ENCODE measurements around the gene CAPG.
"Not testable (repeated sequence)": the region's sequence is repeated elsewhere in the genome, so short reads cannot be mapped to it uniquely, and the experiment has no call there.

The CAPG gene, protein sequence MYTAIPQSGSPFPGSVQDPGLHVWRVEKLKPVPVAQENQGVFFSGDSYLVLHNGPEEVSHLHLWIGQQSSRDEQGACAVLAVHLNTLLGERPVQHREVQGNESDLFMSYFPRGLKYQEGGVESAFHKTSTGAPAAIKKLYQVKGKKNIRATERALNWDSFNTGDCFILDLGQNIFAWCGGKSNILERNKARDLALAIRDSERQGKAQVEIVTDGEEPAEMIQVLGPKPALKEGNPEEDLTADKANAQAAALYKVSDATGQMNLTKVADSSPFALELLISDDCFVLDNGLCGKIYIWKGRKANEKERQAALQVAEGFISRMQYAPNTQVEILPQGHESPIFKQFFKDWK

DNA sequence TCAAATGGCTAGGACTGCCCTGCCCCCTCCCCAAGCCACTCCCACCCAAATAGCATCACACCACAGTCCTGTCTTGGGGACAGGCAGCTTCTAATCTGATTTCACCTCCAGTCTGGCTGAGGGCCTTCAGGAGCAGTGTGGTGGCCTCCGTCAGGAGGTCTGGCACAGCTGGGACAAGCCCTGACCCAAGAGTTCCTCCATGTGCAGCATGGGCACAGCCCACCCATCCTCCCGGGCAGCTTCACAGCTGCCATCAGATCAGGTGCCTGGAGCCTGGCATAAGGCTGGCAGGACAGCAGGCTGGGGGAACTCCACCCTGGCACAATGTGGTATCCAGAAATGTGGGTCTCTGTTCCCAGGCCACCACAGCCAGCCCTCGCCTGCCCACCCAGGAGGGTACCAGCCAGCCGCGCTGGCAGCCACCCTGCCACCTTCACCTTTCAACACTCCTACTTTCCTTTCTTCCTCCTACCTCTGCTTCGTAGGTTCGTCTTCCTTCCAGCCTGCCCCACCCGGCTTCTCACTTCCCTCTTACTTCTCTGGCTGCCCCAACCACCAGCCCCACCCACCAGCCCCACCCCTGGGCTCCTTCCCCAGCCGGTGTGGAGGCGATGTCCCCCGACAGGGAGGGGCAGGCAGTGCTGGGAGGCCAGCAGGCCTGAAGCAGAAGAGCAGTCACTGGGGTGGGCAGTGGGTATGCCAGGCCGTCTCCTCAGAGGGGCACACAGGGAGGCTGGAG lies at the start of gene CAPG:
CAPG (minus strand) TSS at position 522 of the 739 bp plus-strand sequence. CDS start 8,221 bp downstream, outside the sequence.
- peak; percentile 30 for DNase-seq (ENCODE audit: low read depth)

DNA sequence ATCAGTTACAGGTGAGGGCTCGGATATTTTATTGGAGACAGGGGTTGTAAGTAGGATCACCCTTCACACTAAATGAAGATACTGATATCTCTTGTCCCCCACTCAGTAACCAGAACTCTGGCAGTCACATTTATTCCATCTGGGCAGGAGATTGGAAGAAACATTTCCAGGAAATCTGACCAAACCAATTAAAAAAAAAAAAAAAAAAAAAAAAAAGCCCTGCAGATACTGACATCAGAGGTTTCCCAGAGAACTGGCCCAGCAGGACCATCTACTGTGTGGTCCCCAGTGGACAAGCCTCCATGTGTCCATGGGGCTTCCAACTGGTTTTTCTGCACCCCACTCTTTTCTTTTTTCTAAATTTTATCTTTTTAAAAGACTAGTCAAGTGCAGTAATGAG lies 49.6 kb upstream of the CAPG start:
- no peak for DNase-seq (ENCODE audit: low read depth)

DNA sequence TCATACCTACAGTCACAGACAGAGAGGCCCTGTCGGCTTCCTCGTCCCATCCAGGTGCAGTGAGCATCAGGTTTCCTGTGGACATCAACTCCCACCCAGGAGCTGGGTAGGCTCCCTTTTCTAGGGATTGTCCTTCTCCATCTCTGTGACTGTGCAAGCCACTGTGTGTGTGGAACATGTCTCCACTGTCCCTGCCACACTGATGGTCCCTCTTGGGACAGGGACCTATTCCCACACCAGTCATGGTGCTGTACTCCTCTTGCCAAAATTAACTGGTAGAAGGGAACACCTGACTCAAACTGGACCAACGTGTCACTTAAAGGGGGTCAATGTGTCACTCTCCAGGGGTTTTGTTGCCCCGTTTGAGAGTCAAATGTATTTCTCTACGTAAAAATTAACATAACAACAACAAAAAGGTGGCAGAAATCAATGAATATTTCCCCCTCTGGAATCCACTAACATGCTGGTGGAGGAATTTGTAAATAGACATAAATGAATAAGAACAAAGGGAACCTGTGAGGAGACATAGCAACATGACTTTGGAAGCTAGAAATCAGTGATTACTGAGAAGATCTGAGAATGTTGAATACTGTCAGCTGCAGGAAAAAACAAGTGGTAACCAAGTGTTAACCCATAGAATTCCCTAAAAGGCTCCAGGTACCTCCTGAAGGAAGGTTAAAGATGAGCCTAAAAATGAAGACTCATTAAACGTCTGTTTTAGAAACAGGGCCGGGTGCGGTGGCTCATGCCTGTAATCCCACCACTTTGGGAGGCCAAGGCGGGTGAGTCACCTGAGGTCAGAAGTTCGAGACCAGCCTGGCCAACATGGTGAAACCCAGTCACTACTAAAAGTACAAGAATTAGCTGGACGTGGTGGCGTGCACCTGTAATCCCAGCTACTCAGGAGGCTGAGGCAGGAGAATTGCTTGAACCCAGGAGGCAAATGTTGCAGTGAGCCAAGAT lies 48.7 kb upstream of the CAPG start:
- DNase-seq (ENCODE audit: low read depth), result no peak

DNA sequence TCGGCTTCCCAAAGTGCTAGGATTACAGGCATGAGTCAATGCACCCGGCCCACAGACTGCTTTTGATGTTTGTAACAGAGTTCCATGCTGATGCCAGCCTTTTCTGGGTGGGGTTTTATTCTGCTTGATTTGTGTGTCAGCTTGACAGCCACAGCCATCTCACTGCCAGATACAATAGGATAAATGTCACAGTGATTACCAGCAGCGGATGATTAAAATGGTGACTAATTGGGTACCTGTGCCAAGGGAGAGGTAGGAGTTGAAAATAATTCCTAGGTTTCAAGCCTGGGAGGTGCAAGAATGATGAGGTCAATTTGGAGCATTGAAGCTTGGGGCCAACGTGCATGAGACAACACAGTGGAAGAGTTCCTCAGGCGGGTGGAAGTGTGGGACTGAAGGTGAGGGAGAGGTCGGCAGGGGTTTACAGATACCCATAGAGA lies 47.7 kb upstream of the CAPG start:
- DNase-seq (ENCODE audit: low read depth), result no peak

DNA sequence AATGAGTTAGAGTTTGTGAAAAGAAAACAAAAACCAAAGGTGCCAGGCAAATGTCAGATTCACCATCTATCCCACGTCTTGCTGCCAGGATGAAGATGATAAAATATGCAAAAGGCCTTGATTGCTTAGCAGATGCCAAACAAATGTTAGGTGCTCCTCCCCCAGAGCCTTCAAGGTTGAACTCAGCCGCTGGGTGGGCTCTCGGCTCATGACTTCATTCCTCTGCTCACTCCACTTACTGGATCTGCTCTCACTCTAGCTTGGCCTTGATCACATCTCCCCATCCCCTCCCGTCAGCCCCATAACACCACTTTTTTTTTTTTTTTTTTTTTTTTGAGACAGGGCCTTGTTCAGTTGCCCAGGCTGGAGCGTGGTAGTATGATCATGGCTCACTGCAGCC lies 46.9 kb upstream of the CAPG start:
- no peak for DNase-seq (ENCODE audit: low read depth)

DNA sequence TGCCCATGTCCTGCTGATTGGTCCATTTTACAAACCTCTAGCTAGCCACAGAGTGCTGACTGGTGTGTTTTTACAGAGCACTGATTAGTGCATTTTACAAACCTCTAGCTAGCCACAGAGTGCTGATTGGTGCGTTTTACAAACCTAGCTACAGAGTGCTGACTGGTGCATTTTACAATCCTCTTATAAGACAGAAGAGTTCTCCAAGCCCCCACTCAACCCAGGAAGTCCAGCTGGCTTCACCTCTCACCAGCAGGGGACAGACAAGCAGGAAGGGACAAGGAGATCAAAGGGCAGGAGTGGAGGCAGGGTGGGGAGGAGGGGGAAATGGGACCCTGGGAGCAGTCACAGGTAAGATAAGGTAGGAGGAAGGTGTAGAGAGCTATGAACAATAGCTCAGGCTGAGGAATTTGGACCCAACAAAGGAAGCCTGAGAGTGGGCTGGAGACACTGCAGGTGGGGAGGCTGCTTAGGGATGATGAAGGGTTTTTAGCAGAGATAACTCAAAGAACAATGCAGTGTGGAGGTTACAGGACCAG lies 45.5 kb upstream of the CAPG start:
- DNase-seq (ENCODE audit: low read depth), result no peak

DNA sequence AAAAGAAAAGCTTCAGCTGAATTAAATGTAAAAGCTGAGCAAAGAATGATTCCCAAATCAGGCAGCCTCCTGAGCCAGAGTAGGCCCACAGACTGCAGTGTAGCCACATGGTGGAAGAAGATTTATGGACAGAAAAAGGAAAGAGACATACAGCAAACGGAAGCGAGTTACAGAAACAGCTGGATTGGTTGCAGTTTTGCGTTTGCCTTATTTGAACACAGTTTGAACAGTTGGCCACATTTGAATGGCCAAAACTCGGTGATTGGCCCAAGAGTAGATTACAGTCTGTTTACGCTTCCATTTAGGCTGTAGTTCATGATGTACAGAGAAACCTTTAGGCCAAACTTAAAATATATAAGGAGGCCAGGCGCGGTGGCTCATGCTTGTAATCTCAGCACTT lies 43.4 kb upstream of the CAPG start:
- DNase-seq (ENCODE audit: low read depth), result no peak

DNA sequence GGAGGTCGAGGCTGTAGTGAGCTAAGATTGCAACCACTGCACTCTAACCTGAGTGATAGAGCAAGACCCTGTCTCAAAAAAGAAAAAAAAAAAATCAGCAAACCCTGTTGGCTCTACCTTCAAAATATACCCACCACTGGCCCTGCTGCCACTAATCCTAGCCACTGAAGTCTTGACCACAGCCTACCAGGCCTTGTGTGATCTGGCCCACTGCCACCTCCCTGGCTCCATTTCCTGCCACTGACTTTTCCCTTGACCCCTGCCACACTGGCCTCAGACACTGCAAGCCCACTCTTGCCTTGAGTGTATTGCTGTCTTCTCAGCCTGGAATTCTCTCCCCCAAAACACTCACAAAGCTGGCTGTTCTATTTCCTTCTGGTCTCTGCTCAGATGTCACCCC lies 42.1 kb upstream of the CAPG start:
- DNase-seq (ENCODE audit: low read depth), result no peak

DNA sequence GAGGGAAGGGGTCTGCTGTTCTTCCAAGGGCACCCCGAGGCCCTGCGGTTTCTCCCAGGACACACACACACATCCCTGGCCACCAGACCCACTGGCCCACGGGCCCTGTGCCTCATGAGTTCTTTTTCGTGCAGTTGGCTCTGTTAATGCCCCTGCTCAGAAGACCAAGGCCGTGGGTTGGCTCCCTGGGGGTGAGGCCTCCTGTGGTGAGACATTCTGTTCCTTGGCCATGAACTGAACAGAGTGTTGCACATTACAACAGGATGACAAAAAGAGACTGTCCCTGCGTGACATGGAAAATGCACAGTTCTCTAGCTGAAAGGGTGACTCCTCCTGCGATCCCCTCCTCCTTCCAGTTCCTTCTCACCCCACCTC lies 39.0 kb upstream of the CAPG start:
- DNase-seq (ENCODE audit: low read depth), result no peak

DNA sequence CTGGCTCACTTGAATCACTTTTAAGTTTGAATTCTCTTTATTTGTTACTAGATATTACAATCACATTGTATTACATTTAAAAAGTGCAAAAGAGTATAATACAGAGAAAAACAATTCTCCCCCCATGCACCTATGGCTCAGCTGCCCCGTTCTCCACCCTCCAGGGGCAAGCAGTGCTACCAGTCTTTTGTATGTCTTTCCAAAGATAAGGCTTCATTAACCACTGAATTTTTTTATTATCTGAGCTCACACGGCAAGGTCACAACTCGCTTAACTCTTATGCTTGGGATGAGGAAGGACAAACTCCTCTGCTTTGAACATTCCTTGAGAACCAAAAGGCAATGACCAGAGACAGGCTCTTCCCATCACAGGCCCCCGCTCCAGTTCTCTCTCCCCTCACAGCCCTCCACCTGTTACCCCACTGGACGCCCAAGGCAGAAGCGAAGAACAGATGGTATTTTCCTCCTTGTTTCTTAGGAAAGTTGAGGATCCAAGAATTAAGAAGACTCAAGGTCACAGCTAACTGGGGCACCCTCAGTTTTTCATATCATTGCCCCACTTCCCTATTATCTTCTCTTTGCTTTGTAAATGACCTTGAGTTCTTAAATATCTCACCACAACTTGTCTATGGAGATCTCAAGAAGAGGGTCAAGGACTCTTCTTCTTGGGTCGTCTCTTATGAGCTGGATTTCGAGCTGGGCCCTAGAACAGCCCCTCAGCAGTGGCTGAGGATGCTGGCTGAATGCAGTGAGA lies 38.5 kb upstream of the CAPG start:
- no peak for DNase-seq (ENCODE audit: low read depth)

DNA sequence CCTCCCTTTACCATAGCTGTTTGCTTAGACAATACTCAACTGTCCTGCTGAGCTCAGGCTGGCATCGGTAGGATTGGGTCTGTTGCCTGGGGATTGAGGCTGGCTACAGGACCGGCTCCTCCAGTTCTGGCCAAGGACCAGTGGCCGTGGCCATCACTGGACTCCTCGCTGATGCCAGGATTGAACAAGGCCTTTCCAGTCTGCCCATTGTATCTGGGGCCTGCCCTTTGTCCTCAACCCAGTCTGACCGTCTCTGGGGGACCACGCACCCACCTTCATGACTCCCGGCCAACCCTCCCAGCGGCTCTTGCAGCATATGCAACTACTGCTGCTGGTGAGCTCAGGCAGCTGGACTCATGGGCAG lies 37.0 kb upstream of the CAPG start:
- DNase-seq (ENCODE audit: low read depth), result no peak

DNA sequence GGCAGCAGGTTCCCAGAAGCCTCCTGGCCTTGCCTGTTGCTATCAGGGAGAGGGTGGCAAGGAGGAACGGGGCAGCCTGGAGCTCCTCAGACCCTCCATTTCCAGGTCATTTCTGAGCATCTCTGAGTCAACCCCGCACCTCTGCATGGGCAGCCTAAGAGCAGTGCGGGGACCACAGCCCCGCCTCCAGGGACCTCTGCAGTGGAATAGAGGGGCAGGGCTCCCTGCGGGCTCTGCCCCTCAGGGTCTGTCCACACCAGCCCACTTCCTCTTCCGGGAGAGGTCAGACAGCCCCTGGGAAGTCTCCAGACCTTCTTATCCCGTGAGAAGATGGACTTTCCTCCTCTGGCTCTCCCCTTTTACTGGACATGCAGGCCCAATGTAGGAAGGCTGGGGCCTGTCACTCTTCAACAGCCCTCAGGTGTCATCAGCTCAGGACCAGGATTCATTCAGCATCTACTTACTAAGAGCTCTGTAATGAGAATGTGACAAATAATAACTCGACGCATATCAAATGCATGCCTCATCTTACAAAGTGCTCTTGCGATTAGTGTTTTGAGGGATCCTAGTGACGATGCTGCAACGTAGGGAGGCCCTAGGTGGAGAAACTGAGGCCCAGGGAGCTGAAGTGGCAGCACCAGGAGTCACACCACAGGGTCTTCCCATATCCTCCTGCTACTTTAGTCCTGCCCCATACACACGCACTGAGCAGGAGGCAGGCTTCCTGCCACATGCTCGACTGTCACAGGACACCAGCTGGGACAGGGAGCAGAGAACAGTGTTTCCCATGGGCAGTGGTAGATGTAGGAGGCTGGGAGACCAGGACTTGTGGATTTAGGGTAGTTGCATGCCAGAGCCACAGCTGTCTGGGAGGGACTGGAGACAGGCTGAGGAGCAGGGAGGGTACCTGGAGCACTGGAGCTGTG lies 36.4 kb upstream of the CAPG start:
- no peak for DNase-seq (ENCODE audit: low read depth)

DNA sequence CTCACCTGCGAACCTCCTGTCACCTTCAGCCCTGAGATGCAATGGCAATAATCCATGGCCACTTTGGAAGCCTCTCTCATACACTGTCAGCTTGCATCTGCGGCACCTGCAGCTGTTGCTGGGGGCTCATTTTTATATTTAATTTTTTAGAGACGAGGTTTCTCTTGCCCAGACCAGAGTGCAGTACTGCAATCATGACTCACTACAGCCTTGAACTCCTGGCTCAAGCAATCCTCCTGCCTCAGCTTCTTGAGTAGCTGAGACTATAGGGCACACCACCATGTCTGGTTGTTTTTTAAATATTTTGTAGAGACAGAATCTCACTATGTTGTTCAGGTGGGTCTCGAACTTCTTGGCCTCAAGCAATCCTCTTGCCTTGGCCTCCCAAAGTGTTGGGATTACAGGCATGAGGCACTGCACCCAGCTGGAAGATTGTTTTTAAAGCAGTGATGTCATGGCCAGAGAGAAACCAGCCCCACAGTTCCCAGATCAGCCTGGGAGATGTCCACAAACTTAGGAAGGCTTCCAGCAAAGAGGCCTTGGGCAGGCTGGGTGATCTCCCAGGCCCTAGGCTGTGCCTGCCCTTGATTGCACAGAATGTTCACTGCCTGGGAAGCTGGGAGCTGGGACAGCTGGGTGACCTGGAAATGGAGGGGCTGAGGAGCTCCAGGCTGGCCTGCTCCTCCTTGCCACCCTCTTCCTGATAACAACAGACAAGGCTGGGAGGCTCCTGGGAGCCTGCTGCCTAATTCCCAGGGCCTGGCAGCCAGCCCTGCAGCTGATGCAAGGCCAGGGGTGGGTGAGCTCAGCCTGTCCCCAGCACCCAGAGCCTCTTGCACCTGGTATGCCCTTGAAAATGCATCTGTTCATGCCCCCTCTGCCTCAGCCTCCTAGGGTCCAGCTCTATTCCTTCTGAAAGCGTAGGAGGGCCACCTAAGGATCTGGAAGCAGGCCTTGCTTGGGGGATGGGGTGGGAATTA lies 35.4 kb upstream of the CAPG start:
- no peak for DNase-seq (ENCODE audit: low read depth)

DNA sequence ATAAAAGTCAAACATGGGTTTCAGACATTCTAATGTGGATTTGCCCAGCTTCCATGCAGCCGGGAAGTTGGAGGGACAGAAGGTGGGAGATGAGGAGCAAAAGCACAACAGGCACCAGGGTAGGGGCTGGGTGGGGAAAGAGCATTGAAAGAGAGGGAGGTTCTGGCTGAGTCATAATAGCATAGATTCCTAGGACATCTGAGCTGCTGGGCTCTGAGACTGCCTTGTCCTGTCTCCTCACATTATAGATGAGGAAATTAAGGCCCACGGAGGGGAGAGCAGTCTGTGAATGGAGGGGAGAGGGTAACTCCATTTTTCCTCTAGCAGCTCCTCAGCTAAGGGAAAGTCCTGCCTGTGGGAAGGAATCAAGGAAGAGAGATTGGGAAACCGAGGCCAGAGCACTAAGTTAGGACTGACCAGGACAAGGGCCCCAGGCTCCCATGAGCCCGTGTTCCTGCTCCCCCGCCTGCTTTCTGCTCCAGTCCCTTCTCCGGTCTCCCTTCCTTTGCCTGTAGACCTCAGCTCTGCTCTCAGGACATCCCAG lies 34.5 kb upstream of the CAPG start:
- no peak for DNase-seq (ENCODE audit: low read depth)

DNA sequence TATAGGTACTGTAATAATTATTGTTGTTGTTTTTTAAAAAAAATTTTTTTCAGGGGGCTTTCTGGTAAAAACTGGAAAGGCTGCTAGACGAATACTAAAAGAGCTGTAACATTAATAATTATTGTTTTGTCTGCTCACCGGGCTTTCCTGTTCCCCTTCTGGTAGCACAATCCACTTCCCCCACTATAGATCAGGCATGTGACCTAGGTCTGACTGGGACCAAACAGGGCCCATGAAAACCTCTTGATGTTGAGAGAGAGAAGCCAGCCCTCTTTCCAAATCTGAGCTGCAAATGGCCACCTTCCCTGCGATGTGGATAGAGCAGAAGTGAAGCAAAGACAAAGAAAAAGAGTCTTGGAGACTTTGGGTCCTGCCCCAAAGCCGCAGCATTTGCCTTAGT lies 31.7 kb upstream of the CAPG start:
- no peak for DNase-seq (ENCODE audit: low read depth)

DNA sequence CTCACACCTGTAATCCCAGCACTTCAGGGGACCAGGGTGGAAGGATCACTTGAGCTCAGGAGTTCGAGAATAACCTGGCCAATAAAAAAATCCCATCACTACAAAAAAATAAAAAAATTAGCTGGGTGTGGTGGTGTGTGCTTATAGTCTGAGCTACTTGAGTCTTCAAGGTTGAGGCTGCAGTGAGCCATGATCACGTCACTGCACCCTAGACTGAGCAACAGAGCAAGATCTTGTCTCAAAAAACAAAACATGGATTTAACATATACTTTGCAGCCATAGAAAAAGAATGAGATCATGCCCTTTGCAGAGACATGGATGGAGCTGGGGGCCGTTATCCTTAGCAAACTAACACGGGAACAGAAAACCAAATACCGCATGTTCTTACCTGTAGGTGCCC lies 30.6 kb upstream of the CAPG start:
- DNase-seq (ENCODE audit: low read depth), result no peak

DNA sequence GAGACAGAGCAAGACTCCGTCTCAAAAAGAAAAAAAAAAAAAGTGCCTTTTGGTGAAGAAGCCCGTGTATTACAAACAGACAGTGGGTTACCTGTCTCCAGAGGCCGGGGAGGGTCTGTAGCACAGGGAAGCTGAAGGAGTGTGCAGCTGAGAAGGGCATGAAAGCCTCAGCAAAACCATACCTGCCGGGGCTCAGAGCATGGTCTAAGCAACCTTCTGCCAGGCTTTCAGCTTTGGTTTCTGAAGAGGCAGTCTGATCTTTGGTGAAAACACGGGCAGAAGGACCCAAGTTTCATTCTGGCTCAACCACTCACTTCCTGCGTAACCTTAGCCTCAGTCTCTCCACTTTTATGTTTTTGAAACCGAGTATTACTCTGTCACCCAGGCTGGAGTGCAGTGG lies 29.8 kb upstream of the CAPG start:
- no peak for DNase-seq (ENCODE audit: low read depth)

DNA sequence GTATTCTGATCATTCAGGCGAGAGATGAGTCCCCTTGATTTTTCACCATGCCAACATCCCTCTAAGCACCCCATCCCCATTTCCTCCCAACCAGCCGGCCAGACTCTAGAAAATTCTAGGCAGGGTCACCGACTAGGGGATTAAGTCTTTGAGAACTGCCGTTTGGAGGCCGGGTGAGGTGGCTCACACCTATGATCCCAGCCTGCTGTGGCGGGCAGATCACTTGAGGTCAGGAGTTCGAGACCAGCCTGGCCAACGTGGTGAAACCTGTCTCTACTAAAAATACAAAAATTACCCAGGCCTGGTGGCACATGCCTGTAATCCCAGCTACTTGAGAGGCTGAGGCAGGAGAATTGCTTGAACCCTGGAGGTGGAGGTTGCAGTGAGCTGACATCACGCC lies 29.4 kb upstream of the CAPG start:
- DNase-seq (ENCODE audit: low read depth), result not testable (repeated sequence)

DNA sequence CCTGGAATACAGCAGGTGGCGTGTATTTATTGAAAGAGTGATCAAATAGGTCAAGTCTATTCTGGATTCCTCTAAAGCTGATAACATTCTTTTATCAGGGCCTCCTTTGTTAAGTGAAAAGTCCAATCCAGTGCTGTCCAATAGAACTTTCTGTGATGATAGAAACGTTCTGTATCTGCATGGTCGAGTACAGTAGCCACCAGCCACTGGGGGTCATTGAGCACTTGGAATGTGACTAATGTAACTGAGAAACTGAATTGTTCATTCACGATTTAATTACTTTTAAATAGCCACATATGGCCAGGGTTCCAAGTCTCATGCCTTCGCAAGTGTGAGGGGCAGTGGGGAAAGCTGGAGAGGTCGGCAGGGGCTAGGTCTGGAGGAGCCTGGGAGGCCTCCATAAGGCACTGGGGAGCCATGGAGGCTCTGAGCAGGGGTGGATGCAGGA lies 28.9 kb upstream of the CAPG start:
- no peak for DNase-seq (ENCODE audit: low read depth)

All from stimulated activated CD4-positive, alpha-beta T cell treated with anti-CD3 and anti-CD28 coated beads, Interleukin-2, amount 100 ng/mL, for 4 hours (primary cell).